Caki2 (cell line): ENCODE results near the gene IFT22. TPM values are rescaled to one million over a fixed set of nuclear protein-coding genes. Genes with fewer than 3 reads are reported as not detected.
"Not testable (repeated sequence)": the region's sequence is repeated elsewhere in the genome, so short reads cannot be mapped to it uniquely, and the experiment has no call there.

ENCODE experiments used
- DNase-seq: peaks from one replicate; pipeline ENCODE4 v3.0.0-alpha.2; 2015; ENCODE audit warnings: low read depth
- in situ Hi-C: cut with HindIII; loops from 2 replicates; pipeline ENCODE4 v1.10.0; 2016; ENCODE audit warnings: low sequenced_read_pairs, low pct_unique_long_range_greater_than_20kb, mixed read lengths
- total RNA-seq: library from RNA; depleted of rRNA; stranded (reverse); fragments of >200 nt; shearing (Covaris generic); gene quantifications from 2 replicates; pipeline ENCODE4 v1.2.3, GENCODE V29; 2014; ENCODE audit warnings: low replicate concordance; rRNA removed

IFT22 gene
- total RNA-seq, 1 experiment from 2014 or later: 58.1 TPM

- DNase-seq, in situ Hi-C loops: not testable (repeated sequence)
These were observed 31.9 kb downstream of the IFT22 start for GRCh38 chr7:101289687-101290086.

DNA sequence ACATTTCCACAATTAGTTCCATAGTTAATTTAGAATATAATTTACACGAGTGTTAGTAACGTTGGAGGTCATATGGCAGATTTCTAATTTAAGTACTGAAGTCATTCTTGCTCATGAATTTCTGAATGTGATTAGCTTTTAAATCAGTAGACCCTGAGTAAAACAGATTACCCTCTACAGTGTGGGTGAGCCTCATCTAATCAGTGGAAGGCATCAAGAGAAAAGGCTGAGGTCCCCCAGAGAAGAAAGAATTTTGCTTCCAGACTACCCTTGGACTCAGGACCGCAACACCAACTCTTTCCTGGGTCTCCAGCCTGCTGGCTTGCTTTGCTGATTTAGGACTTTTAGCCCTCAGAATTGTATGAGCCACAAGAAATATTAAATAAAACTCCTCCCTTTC is 33.2 kb downstream of the IFT22 start:
- DNase-seq: no peak
- in situ Hi-C loops: no loop called here

GRCh38 chr7:101287032-101287431 is 34.6 kb downstream of the IFT22 start:
- in situ Hi-C loops: no loop called here
- DNase-seq: no peak

- DNase-seq, in situ Hi-C loops: not testable (repeated sequence)
These were observed 35.7 kb downstream of the IFT22 start for GRCh38 chr7:101285880-101286279.

- in situ Hi-C loops: no loop called here
These were observed 36.4 kb downstream of the IFT22 start for GRCh38 chr7:101285171-101285570.

DNA sequence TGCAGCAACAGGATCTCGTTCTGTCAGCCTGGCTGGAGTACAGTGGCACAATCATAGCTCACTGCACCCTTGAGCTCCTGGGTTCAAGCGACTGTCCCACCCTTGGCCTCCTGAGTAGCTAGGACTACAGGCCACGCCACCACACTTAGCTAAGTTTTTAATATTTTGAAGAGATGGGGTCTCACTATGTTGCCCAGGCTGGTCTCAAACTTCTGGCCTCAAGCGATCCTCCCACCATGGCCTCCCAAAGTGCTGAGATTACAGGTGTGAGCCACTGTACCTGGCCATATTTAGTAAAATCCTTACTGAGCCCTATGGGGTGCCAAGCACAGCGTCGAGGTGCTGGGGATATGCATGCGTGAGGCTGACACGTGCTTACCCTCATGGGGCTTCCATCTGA is 40.7 kb downstream of the IFT22 start:
- DNase-seq, in situ Hi-C loops: not testable (repeated sequence)

More at GRCh38 chr7:101285171-101285570, 36.4 kb downstream of the IFT22 start:
- DNase-seq: no peak

- no peak for DNase-seq
- in situ Hi-C loops: no loop called here
These were observed 42.9 kb downstream of the IFT22 start for GRCh38 chr7:101278461-101279292.

DNA sequence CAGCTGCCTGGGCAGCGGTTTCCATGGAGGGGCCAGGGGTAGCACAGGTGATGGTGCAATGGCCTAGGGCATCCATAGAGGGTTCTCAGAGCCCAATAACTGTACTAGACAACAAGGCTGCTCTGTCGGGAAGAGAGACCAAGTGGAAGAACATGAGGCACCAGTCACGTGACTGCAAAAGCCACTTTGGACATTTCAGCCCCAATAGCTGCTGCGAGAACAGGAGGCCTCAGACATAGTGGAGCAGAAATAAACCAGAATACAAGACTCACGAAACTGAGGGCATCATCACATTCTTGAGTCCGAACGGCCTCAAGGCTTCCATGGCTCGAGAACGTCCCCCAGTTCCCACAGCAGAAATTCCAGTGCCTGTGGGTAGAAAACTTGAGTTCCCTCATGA is 44.5 kb downstream of the IFT22 start:
- DNase-seq: no peak
- in situ Hi-C loops: no loop called here

GRCh38 chr7:101273206-101273605 is 48.4 kb downstream of the IFT22 start:
- DNase-seq: no peak
- in situ Hi-C loops: no loop called here

DNA sequence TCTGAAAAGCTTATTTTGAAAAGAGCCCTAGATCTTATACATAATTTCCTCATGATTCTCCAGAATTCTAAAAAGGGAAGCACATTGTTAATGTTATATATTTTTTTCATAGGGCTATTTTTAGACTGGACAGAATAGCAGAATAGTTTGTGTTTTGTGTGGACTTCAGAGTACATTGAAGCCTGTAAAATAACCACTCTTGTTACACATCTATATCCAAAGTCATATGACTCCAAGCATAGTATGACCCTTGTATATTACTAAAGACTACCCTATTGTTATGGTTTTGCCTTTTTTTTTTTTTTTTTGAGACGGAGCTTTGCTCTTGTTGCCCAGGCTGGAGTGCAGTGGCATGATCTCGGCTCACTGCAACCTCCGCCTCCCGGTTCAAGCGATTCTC is 50.6 kb downstream of the IFT22 start:
- in situ Hi-C loops: no loop called here
- no peak for DNase-seq

DNA sequence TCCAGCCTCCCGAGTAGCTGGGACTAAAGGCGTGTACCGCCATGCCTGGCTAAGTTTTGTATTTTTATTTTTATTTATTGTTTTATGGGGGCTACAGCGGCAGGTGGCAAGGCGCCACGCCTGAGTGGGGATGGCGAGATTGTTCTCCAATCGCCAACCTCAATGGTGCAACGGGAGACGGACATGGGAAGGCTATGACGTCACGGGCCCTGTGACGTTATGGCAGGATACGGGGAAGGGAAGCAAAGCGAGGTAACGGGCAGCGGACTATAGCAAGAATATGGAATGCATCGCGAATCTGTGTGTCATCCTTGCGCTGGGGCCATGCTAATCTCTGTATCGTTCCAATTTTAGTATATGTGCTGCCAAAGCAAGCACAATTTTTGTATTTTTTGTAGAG is 51.9 kb downstream of the IFT22 start:
- in situ Hi-C loops: no loop called here
- DNase-seq: no peak

DNA sequence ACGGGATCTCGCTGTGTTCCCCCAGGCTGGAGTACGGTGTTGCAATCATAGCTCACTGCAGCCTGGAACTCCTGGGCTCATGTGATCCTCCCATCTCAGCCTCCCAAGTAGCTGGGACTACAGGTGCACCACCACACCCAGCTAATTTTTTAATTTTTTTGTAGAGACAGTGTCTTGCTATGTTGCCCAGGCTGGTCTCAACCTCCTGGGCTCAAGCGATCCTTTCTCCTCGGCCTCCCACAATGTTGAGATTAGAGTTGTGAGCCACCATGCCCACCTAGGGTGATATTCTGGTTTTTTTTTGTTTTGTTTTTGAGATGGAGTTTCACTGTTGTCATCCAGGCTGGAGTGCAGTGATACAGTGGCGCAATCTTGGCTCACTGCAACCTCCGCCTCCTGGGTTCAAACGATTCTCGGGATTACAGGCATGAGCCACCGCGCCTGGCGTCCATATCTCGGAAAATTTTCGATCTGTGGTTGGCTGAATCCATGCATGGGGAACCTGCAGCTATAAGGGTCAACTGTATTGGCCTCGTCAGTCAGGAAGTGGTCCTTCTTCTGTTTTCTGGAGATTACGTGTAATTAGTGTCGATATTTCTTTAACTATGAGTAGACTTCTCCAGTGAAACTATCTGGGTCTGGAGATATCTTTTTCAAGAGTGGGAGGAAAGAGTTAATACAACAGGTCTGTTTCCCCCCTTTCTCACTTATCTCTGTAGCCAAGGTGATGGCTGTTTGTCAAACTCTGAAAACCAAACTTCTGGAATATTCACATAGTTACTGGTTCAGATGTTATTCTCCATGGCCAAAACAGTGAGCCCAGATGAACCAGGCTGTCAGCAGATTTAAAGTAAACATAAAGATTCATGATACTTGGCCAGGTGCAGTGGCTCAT is 55.7 kb downstream of the IFT22 start:
- no peak for DNase-seq
- in situ Hi-C loops: no loop called here

- DNase-seq, in situ Hi-C loops: not testable (repeated sequence)
These were observed 57.4 kb downstream of the IFT22 start for GRCh38 chr7:101264102-101264706.

Other genes with a start within 250 kb of the IFT22 start
- 4.1 and 6.8 TPM in 2 replicates for gene TRIM56, start 236.3 kb downstream of the IFT22 start, total RNA-seq
- gene SERPINE1, start 194.7 kb downstream of the IFT22 start, total RNA-seq: 36.7 and 42.4 TPM in 2 replicates
- 296 and 312 TPM in 2 replicates for gene AP1S1, start 167.3 kb downstream of the IFT22 start, total RNA-seq
- gene VGF, start 156.2 kb downstream of the IFT22 start, total RNA-seq: 0.14 and 0.74 TPM in 2 replicates
- gene NAT16, start 141.5 kb downstream of the IFT22 start, total RNA-seq: not detected in 2 replicates
- gene MOGAT3, start 120.8 kb downstream of the IFT22 start, total RNA-seq: not detected in 2 replicates
- 33.6 and 68.2 TPM in 2 replicates for gene PLOD3, start 104.2 kb downstream of the IFT22 start, total RNA-seq
- 84.0 and 106 TPM in 2 replicates for gene ZNHIT1, start 103.6 kb downstream of the IFT22 start, total RNA-seq
- gene CLDN15, start 84.0 kb downstream of the IFT22 start, total RNA-seq: 0.81 and 0.93 TPM in 2 replicates
- gene FIS1, start 76.7 kb downstream of the IFT22 start, total RNA-seq: 130 and 156 TPM in 2 replicates
- 1.1 and 1.7 TPM in 2 replicates for gene COL26A1, start 41.1 kb upstream of the IFT22 start, total RNA-seq